PFSK-1 (cell line): ENCODE measurements around the gene PPIA.

Source experiments
- POLR2AphosphoS5 ChIP-seq: IDR thresholded peaks from 2 replicates; pipeline ENCODE4 v1.6.1; 2012; ENCODE audit warnings: low read depth, mild to moderate bottlenecking, control low read depth, low read length, moderate library complexity
- REST ChIP-seq, 2 experiments: IDR thresholded peaks; 2 replicates each; pipeline versions ENCODE4 v1.6.1 to v1.8.0; 2011 to 2012; ENCODE audit warnings: low read depth in 2 of 2, low read length in 2 of 2, control low read depth in 1 of 2, inconsistent platforms in 1 of 2, mild to moderate bottlenecking in 1 of 2, moderate library complexity in 1 of 2; ENCODE audit not compliant: insufficient read depth in 1 of 2

GRCh38 chr7:44764081-44764480, 32.4 kb upstream of the PPIA start:
- TF ChIP-seq POLR2AphosphoS5 = no peak
- TF ChIP-seq REST (IDR thresholded peaks at IDR 0.05; ENCODE audit: insufficient read depth in 1 of 2, low read depth in 2 of 2, low read length in 2 of 2) = no peak
